GM03348 (cell line): ENCODE data around the gene CELSR1.
"Not testable (repeated sequence)": the region's sequence is repeated elsewhere in the genome, so short reads cannot be mapped to it uniquely, and the experiment has no call there.

Experiments used
- DNase-seq: peaks from one replicate; pipeline ENCODE4 v3.0.0; 2012; ENCODE audit warnings: low spot score

Gene CELSR1

GRCh38 chr22:46532416-46532815, 5.0 kb downstream of the CELSR1 start:
- no peak for DNase-seq

GRCh38 chr22:46531581-46532175, 5.7 kb downstream of the CELSR1 start:
- no peak for DNase-seq

GRCh38 chr22:46528121-46528610, 9.3 kb downstream of the CELSR1 start:
- DNase-seq: no peak

GRCh38 chr22:46526244-46526839, 11.1 kb downstream of the CELSR1 start:
- DNase-seq: no peak

GRCh38 chr22:46525389-46526243, 11.8 kb downstream of the CELSR1 start:
- no peak for DNase-seq

GRCh38 chr22:46524203-46524740, 13.1 kb downstream of the CELSR1 start:
- DNase-seq: no peak

- DNase-seq: no peak
Observed at GRCh38 chr22:46522797-46523196, 14.6 kb downstream of the CELSR1 start.

- DNase-seq: no peak
Observed at GRCh38 chr22:46521994-46522393, 15.4 kb downstream of the CELSR1 start.

GRCh38 chr22:46520880-46521279, 16.5 kb downstream of the CELSR1 start:
- DNase-seq: no peak

GRCh38 chr22:46519377-46519776, 18.0 kb downstream of the CELSR1 start:
- no peak for DNase-seq

GRCh38 chr22:46518542-46519325, 18.7 kb downstream of the CELSR1 start:
- DNase-seq: no peak

GRCh38 chr22:46518038-46518437, 19.4 kb downstream of the CELSR1 start:
- no peak for DNase-seq

GRCh38 chr22:46517255-46517761, 20.1 kb downstream of the CELSR1 start:
- no peak for DNase-seq

GRCh38 chr22:46516638-46517037, 20.8 kb downstream of the CELSR1 start:
- DNase-seq: no peak

GRCh38 chr22:46516112-46516487, 21.3 kb downstream of the CELSR1 start:
- not testable (repeated sequence) for DNase-seq

- DNase-seq: peak; percentile 43
Observed at GRCh38 chr22:46515208-46516111, 22.0 kb downstream of the CELSR1 start.

GRCh38 chr22:46514592-46515207, 22.7 kb downstream of the CELSR1 start:
- DNase-seq: peak; percentile 83

- DNase-seq: no peak
Observed at GRCh38 chr22:46513908-46514550, 23.4 kb downstream of the CELSR1 start.

GRCh38 chr22:46512683-46513082, 24.7 kb downstream of the CELSR1 start:
- no peak for DNase-seq

GRCh38 chr22:46512039-46512370, 25.4 kb downstream of the CELSR1 start:
- no peak for DNase-seq
